ENCODE data around the gene TUBB3. TPM values are rescaled to one million over a fixed set of nuclear protein-coding genes. Genes with fewer than 3 reads are reported as not detected.

TUBB3 gene
- total and polyA plus RNA-seq, 9 of the 15 experiments (the other 6 are each of a cell fraction or from before 2014, with no cell fraction given), result 0.18 to 12.5 (median 5.0) TPM

GRCh38 chr16:89972244-89973234 lies 49.4 kb downstream of the TUBB3 start (continued):
- TF ChIP-seq, protein P1, sequence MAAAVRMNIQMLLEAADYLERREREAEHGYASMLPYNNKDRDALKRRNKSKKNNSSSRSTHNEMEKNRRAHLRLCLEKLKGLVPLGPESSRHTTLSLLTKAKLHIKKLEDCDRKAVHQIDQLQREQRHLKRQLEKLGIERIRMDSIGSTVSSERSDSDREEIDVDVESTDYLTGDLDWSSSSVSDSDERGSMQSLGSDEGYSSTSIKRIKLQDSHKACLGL (CRISPR knock-in tag; IDR thresholded peaks at IDR 0.05; ENCODE audit: borderline replicate concordance, poor library complexity, severe bottlenecking), result peak; percentile 27
- no peak for TF ChIP-seq DNMT1 (IDR thresholded peaks at IDR 0.05)
- TF ChIP-seq NR1H2 (CRISPR knock-in tag; IDR thresholded peaks at IDR 0.05), result peak; percentile 93; the same call in 1 of the 2 replicates
- TF ChIP-seq SAP30 (IDR thresholded peaks at IDR 0.05; ENCODE audit: borderline replicate concordance, insufficient read depth, low read depth, low read length, poor library complexity, severe bottlenecking), result peak; percentile 89
- TF ChIP-seq, protein P2, sequence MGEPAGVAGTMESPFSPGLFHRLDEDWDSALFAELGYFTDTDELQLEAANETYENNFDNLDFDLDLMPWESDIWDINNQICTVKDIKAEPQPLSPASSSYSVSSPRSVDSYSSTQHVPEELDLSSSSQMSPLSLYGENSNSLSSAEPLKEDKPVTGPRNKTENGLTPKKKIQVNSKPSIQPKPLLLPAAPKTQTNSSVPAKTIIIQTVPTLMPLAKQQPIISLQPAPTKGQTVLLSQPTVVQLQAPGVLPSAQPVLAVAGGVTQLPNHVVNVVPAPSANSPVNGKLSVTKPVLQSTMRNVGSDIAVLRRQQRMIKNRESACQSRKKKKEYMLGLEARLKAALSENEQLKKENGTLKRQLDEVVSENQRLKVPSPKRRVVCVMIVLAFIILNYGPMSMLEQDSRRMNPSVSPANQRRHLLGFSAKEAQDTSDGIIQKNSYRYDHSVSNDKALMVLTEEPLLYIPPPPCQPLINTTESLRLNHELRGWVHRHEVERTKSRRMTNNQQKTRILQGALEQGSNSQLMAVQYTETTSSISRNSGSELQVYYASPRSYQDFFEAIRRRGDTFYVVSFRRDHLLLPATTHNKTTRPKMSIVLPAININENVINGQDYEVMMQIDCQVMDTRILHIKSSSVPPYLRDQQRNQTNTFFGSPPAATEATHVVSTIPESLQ (CRISPR knock-in tag; IDR thresholded peaks at IDR 0.05), result 0 out of 2 replicates have a peak, but pooled peaks have one; percentile 66
- peak; percentile 64; the same call in 1 of the 2 replicates for TF ChIP-seq PML (IDR thresholded peaks at IDR 0.05; ENCODE audit: low read length)
- peak; percentile 75 for TF ChIP-seq ZEB2 (IDR thresholded peaks at IDR 0.05)
- TF ChIP-seq POLR2A (conservative IDR thresholded peaks at IDR 0.05), result peak; percentile 97
- peak; percentile 80; the same call in 1 of the 2 replicates for TF ChIP-seq ARID4B (CRISPR knock-in tag; IDR thresholded peaks at IDR 0.05)
- TF ChIP-seq CXXC5 (CRISPR knock-in tag; IDR thresholded peaks at IDR 0.05), result peak; percentile 96
- peak; percentile 44; the same call in 1 of the 2 replicates for TF ChIP-seq SOX6 (IDR thresholded peaks at IDR 0.05)
- TF ChIP-seq STAT6 (CRISPR knock-in tag; IDR thresholded peaks at IDR 0.05), result 0 out of 2 replicates have a peak, but pooled peaks have one; percentile 56
- 0 out of 2 replicates have a peak, but pooled peaks have one; percentile 7 for TF ChIP-seq FOSL1 (tag; conservative IDR thresholded peaks at IDR 0.05)
- no peak for TF ChIP-seq HNRNPUL1 (IDR thresholded peaks at IDR 0.05; ENCODE audit: low read length)
- peak; percentile 75; the same call in 1 of the 2 replicates for TF ChIP-seq MTA3 (IDR thresholded peaks at IDR 0.05; ENCODE audit: borderline replicate concordance)
- peak; percentile 44; the same call in 1 of the 2 replicates for TF ChIP-seq KLF6 (CRISPR knock-in tag; IDR thresholded peaks at IDR 0.05; ENCODE audit: borderline replicate concordance)
- TF ChIP-seq POLR2H (tag; IDR thresholded peaks at IDR 0.05; ENCODE audit: low read depth), result peak; percentile 71; the same call in 1 of the 2 replicates

Measured in K562 (cell line).